Measurements from ENCODE around the gene ACSL3.
"Not testable (repeated sequence)": the region's sequence is repeated elsewhere in the genome, so short reads cannot be mapped to it uniquely, and the experiment has no call there.

Gene ACSL3

GRCh38 chr2:222916229-222917197 lies 55.7 kb downstream of the ACSL3 start:
- Histone ChIP-seq H3K4me3 (no peak overlapping the region), H3K36me3 (replicated peaks) (peaks cover 3% of the 10 kb centered on the region; the same call in 1 of the 2 replicates), H3K27me3 (ENCODE audit: low read depth) (no peaks in the 10 kb centered on the region), H3K4me1 (no peaks in the 10 kb centered on the region), H3K9me3 (no peaks in the 10 kb centered on the region)
- in situ Hi-C loops (cut with MboI; ENCODE audit: low sequenced_read_pairs) = no loop called here
- no peak for DNase-seq (ENCODE audit: low spot score in 2 of 2)

GRCh38 chr2:222917212-222917611 lies 56.4 kb downstream of the ACSL3 start:
- DNase-seq (ENCODE audit: low spot score in 2 of 2); in situ Hi-C loops (cut with MboI; ENCODE audit: low sequenced_read_pairs); H3K9me3 ChIP-seq; H3K36me3 ChIP-seq (replicated peaks); H3K27me3 ChIP-seq (ENCODE audit: low read depth); H3K4me3 ChIP-seq; H3K4me1 ChIP-seq: not testable (repeated sequence)

- DNase-seq (ENCODE audit: low spot score in 2 of 2) = no peak
- no peaks in the 10 kb centered on the region for H3K9me3 ChIP-seq
- in situ Hi-C loops (cut with MboI; ENCODE audit: low sequenced_read_pairs) = no loop called here
These were observed 59.1 kb downstream of the ACSL3 start for GRCh38 chr2:222919841-222920526.

GRCh38 chr2:222920657-222921186 lies 59.9 kb downstream of the ACSL3 start:
- no peak for DNase-seq (ENCODE audit: low spot score in 2 of 2)
- H3K36me3 ChIP-seq (replicated peaks) = peaks cover 3% of the 10 kb centered on the region; the same call in 1 of the 2 replicates
- H3K9me3 ChIP-seq = no peaks in the 10 kb centered on the region
- in situ Hi-C loops (cut with MboI; ENCODE audit: low sequenced_read_pairs) = no loop called here
- H3K4me3 ChIP-seq = no peak overlapping the region
- no peaks in the 10 kb centered on the region for H3K27me3 ChIP-seq (ENCODE audit: low read depth)
- H3K4me1 ChIP-seq = no peaks in the 10 kb centered on the region

More at GRCh38 chr2:222919841-222920526, 59.1 kb downstream of the ACSL3 start:
- Histone ChIP-seq H3K4me3 (no peak overlapping the region), H3K27me3 (ENCODE audit: low read depth) (no peaks in the 10 kb centered on the region), H3K36me3 (replicated peaks) (peaks cover 3% of the 10 kb centered on the region; the same call in 1 of the 2 replicates), H3K4me1 (no peaks in the 10 kb centered on the region)

- no peak for DNase-seq (ENCODE audit: low spot score in 2 of 2)
- Histone ChIP-seq H3K27me3 (ENCODE audit: low read depth) (no peaks in the 10 kb centered on the region), H3K4me1 (no peaks in the 10 kb centered on the region), H3K4me3 (no peak overlapping the region), H3K9me3 (no peaks in the 10 kb centered on the region), H3K36me3 (replicated peaks) (peaks cover 3% of the 10 kb centered on the region; the same call in 1 of the 2 replicates)
- in situ Hi-C loops (cut with MboI; ENCODE audit: low sequenced_read_pairs) = no loop called here
These were observed 61.4 kb downstream of the ACSL3 start for GRCh38 chr2:222922019-222922800.

- DNase-seq (ENCODE audit: low spot score in 2 of 2) = no peak
- Histone ChIP-seq H3K36me3 (replicated peaks) (peaks cover under 1% of the 10 kb centered on the region; the same call in 1 of the 2 replicates), H3K27me3 (ENCODE audit: low read depth) (no peaks in the 10 kb centered on the region), H3K4me3 (no peak overlapping the region), H3K9me3 (no peaks in the 10 kb centered on the region), H3K4me1 (no peaks in the 10 kb centered on the region)
- in situ Hi-C loops (cut with MboI; ENCODE audit: low sequenced_read_pairs) = no loop called here
These were observed 66.1 kb downstream of the ACSL3 start for GRCh38 chr2:222926915-222927314.

- no peak for DNase-seq (ENCODE audit: low spot score in 2 of 2)
- Histone ChIP-seq H3K36me3 (replicated peaks) (peaks cover 3% of the 10 kb centered on the region; the same call in 1 of the 2 replicates), H3K27me3 (ENCODE audit: low read depth) (no peaks in the 10 kb centered on the region), H3K9me3 (no peaks in the 10 kb centered on the region), H3K4me3 (no peak overlapping the region), H3K4me1 (no peaks in the 10 kb centered on the region)
- in situ Hi-C loops (cut with MboI; ENCODE audit: low sequenced_read_pairs) = no loop called here
These were observed 66.8 kb downstream of the ACSL3 start for GRCh38 chr2:222927600-222927999.

- H3K36me3 ChIP-seq (replicated peaks) = peaks cover 7% of the 10 kb centered on the region; the same call in 1 of the 2 replicates
- in situ Hi-C loops (cut with MboI; ENCODE audit: low sequenced_read_pairs) = no loop called here
These were observed 67.5 kb downstream of the ACSL3 start for GRCh38 chr2:222928335-222928734.

GRCh38 chr2:222930862-222931261 lies 70.0 kb downstream of the ACSL3 start:
- no peaks in the 10 kb centered on the region for H3K9me3 ChIP-seq
- in situ Hi-C loops (cut with MboI; ENCODE audit: low sequenced_read_pairs) = no loop called here
- no peak overlapping the region for H3K4me3 ChIP-seq
- peaks cover 21% of the 10 kb centered on the region; the same call in 1 of the 2 replicates for H3K36me3 ChIP-seq (replicated peaks)
- H3K4me1 ChIP-seq = no peaks in the 10 kb centered on the region
- H3K27me3 ChIP-seq (ENCODE audit: low read depth) = no peaks in the 10 kb centered on the region
- DNase-seq (ENCODE audit: low spot score in 2 of 2) = no peak

More at GRCh38 chr2:222928335-222928734, 67.5 kb downstream of the ACSL3 start:
- no peaks in the 10 kb centered on the region for H3K9me3 ChIP-seq
- DNase-seq (ENCODE audit: low spot score in 2 of 2) = no peak
- no peak overlapping the region for H3K4me3 ChIP-seq
- H3K27me3 ChIP-seq (ENCODE audit: low read depth) = no peaks in the 10 kb centered on the region
- H3K4me1 ChIP-seq = no peaks in the 10 kb centered on the region

- no peak for DNase-seq (ENCODE audit: low spot score in 2 of 2)
- peaks cover 21% of the 10 kb centered on the region; the same call in 1 of the 2 replicates for H3K36me3 ChIP-seq (replicated peaks)
- in situ Hi-C loops (cut with MboI; ENCODE audit: low sequenced_read_pairs) = no loop called here
These were observed 70.8 kb downstream of the ACSL3 start for GRCh38 chr2:222931659-222932058.

GRCh38 chr2:222933458-222933857 lies 72.6 kb downstream of the ACSL3 start:
- H3K4me3 ChIP-seq = no peak overlapping the region
- H3K9me3 ChIP-seq = no peaks in the 10 kb centered on the region
- no peaks in the 10 kb centered on the region for H3K4me1 ChIP-seq
- H3K27me3 ChIP-seq (ENCODE audit: low read depth) = no peaks in the 10 kb centered on the region
- H3K36me3 ChIP-seq (replicated peaks) = peaks cover 21% of the 10 kb centered on the region; the same call in 1 of the 2 replicates
- DNase-seq (ENCODE audit: low spot score in 2 of 2) = no peak
- in situ Hi-C loops (cut with MboI; ENCODE audit: low sequenced_read_pairs) = no loop called here

More at GRCh38 chr2:222931659-222932058, 70.8 kb downstream of the ACSL3 start:
- Histone ChIP-seq H3K9me3 (no peaks in the 10 kb centered on the region), H3K4me3 (no peak overlapping the region), H3K27me3 (ENCODE audit: low read depth) (no peaks in the 10 kb centered on the region), H3K4me1 (no peaks in the 10 kb centered on the region)

GRCh38 chr2:222935688-222936298 lies 75.0 kb downstream of the ACSL3 start:
- H3K27me3 ChIP-seq (ENCODE audit: low read depth) = no peaks in the 10 kb centered on the region

More at GRCh38 chr2:222935688-222936298, 75.0 kb downstream of the ACSL3 start:
- no peak overlapping the region for H3K4me3 ChIP-seq
- H3K9me3 ChIP-seq = no peaks in the 10 kb centered on the region
- in situ Hi-C loops (cut with MboI; ENCODE audit: low sequenced_read_pairs) = no loop called here
- H3K4me1 ChIP-seq = no peaks in the 10 kb centered on the region
- DNase-seq (ENCODE audit: low spot score in 2 of 2) = no peak
- H3K36me3 ChIP-seq (replicated peaks) = peaks cover 21% of the 10 kb centered on the region; the same call in 1 of the 2 replicates
